Activated T-cell treated with anti-CD3 and anti-CD28 coated beads, Interleukin-2, amount 50 U/mL, for 1 hour (primary cell): Measurements from ENCODE around the gene IPO4.
"Not testable (repeated sequence)": the region's sequence is repeated elsewhere in the genome, so short reads cannot be mapped to it uniquely, and the experiment has no call there.

ENCODE experiments used
- DNase-seq: peaks from one replicate; pipeline ENCODE4 v3.0.0-alpha.2; 2020

Gene IPO4, protein sequence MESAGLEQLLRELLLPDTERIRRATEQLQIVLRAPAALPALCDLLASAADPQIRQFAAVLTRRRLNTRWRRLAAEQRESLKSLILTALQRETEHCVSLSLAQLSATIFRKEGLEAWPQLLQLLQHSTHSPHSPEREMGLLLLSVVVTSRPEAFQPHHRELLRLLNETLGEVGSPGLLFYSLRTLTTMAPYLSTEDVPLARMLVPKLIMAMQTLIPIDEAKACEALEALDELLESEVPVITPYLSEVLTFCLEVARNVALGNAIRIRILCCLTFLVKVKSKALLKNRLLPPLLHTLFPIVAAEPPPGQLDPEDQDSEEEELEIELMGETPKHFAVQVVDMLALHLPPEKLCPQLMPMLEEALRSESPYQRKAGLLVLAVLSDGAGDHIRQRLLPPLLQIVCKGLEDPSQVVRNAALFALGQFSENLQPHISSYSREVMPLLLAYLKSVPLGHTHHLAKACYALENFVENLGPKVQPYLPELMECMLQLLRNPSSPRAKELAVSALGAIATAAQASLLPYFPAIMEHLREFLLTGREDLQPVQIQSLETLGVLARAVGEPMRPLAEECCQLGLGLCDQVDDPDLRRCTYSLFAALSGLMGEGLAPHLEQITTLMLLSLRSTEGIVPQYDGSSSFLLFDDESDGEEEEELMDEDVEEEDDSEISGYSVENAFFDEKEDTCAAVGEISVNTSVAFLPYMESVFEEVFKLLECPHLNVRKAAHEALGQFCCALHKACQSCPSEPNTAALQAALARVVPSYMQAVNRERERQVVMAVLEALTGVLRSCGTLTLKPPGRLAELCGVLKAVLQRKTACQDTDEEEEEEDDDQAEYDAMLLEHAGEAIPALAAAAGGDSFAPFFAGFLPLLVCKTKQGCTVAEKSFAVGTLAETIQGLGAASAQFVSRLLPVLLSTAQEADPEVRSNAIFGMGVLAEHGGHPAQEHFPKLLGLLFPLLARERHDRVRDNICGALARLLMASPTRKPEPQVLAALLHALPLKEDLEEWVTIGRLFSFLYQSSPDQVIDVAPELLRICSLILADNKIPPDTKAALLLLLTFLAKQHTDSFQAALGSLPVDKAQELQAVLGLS

DNA sequence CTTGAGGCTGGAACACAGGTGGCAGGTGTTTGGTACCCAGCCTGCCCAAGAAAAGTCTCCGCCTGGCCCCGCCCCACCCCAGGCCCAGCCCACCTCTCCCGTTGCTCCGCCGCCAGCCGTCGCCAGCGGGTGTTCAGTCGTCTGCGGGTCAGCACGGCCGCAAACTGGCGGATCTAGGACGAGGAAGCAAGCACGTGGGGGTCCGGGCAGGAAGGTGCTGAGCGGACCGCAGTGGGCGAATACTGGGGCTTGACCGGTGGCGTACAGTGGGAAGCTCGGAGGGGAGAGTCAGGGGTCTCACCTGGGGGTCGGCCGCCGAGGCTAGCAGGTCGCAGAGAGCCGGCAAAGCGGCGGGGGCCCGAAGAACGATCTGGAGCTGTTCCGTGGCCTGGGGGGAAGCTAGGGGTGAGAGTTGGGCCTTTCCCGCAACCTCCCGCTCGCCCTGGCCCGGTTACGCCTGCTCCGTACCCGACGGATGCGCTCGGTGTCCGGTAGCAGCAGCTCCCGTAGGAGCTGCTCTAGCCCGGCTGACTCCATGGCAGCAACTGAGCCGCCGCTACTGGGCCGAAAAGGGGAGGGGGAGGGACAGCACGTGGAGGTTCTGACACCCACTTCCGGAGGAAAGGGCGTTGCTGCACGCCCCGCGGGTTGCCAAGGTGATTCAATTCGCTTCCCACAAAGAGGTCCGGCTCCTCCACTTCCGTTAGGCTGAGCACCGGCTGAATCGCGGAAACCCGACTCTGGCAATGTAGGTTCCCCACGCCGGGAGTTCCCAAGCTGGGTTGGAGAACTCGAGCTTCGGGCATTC, at the start of gene IPO4:
TSS of gene IPO4 (minus strand) at position 566 of the 808 bp plus-strand sequence. CDS start at position 537, 29 bp downstream.
- peak; percentile 89 for DNase-seq

DNA sequence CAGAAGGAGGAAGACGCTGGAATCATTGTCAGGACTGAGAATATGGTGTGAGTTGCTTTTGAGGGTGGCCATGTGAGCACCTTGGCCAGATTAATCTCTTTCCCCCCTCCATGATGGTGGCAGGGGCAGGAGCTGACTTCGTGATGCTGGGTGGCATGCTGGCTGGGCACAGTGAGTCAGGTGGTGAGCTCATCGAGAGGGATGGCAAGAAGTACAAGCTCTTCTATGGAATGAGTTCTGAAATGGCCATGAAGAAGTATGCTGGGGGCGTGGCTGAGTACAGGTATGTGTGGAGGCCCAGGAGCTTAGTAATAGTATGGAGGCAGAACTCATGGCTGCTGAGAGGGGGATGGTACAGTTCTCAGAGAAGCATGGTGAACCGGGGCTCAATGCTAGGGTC, 49.5 kb upstream of the IPO4 start:
- DNase-seq: no peak

DNA sequence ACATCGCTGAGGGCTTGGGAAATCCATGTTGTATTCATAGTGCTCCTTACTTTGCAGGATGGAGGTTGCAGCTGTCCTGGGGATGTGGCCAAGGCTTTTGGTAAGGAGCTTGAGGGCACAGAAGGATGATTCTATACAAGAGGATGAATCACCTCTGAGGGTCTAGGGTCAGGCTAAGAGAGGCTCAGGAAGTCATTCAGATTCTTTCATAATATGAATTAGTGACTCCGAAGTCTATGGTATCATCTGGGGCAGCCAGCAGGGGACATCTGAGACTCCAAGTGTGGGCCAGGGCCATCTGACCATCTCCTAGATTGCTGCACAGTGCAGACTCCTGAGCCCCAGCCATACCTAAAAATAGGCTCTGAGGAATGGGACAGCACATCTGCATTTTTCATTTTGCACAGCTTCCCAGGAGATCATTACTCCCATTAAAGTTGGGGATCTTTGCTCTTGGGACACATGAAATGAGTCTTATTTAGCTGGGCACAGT, 48.9 kb upstream of the IPO4 start:
- DNase-seq: no peak

DNA sequence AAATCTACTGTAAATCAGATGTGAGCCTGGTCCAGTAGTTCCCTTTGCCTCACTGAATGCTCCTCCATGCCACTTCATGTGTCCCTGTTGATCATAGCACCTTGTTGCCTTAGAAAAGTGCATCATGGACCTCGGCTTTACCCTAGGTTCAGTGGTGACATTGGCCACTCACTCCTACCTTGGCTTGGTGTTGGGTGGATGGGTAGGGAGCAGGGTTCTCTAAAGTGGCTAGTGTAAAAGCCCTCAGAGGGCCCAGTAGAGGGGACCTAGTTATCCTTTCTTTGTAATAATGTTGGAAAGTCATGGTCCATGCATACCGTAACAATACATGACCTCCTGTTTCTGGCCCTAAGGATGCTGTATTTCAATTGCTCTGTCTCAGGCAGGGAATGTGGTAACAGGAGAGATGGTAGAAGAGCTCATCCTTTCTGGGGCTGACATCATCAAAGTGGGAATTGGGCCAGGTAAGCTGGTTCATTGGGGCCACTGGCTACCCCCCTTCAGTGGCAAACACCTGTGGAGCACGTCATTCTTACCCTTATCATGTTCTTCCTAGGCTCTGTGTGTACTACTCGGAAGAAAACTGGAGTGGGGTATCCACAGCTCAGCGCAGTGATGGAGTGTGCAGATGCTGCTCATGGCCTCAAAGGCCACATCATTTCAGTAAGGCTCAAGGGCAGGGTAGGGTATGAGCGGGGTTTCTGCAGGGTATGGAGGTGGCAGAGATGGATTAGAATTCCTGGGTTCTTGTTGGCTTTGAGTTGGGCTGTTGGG, 48.3 kb upstream of the IPO4 start:
- no peak for DNase-seq

DNA sequence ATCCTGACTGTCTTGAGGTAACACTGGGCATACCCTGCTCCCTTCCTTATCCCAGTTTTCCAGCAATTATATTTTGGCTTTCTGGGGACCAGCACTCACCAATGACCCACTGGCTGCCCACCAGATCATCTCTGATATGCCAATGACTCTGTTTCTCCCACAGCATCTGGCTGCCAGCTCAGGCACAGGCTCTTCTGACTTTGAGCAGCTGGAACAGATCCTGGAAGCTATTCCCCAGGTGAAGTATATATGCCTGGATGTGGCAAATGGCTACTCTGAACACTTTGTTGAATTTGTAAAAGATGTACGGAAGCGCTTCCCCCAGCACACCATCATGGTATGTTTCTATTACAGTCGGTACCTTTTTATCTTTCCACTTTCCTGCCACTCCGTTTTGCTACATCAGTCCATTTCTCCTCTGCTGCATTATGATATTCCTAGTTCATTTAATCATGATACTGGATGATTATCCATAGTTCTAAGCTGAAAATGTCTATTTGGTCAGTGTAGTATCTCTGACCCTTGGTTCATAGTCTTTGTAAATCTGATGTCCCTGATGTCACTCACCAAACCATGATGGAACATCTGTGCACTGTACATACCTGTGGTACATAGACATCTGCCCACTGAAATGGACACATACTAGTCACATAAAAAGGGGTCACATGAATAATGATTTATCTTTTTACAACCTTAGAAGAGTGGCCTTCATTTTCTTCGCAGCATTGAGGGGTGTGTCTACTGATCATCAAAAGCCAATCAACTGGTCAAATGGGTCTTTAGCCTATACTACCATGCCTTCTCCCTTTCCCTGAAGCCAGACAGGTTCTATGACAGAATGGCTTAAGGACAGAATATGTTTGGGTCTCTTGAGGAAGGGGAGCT, 47.4 kb upstream of the IPO4 start:
- no peak for DNase-seq

DNA sequence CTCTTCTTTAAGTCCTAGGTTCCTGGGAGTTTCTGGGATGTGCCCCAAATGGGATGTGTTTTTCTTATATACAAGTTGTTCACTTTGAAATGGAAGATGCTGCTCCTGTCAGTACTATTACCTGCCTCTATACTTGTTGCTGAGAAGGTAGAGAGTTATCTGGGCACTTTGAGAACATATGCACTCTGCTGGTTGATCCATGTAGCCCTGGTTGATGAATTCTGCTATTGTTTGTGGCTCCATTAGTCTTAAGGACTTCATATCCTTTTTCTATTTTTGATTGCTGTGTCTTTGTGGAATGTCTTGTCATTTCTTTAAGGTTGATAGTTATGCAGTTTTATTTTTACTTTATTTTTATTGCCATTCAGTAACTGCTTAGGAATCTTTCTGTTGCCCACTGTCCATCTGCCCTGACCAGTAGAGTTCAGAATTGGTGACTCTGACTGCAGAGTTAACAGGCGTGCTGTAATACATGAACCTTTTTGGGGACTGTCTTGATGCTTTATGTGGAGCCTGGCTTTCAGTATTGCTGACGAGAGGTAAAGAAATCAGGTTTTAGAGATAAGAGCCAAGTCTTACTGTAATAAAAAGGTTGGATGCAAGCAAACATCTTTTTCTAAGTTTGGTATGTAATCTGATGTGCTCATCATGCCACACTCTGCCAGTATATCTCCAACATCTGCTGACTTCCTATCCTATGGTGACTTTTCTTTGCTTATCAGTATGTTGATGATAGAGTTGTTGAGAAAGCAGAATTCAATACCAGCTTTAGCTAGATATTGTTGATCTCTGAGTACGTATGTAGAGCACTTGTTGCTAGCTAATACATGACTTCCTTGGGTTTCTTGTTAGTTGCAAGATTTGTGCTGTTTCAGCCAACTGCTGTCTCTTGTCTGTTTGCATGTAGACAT, 45.7 kb upstream of the IPO4 start:
- no peak for DNase-seq

DNA sequence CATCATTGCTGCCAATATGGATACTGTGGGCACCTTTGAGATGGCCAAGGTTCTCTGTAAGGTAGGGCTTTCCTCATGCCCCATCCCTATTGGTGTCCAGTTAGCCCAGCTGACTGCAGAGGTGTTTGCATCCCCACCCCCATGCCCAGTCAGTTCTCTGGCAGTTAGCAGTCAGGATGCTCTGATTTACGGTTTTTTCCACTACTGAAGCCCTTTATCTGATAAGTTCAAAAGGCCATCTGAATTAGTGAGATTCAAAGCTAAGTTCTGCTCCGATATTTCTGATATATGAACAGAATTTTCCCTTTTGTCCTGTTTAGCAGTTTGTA, 44.9 kb upstream of the IPO4 start:
- no peak for DNase-seq

DNA sequence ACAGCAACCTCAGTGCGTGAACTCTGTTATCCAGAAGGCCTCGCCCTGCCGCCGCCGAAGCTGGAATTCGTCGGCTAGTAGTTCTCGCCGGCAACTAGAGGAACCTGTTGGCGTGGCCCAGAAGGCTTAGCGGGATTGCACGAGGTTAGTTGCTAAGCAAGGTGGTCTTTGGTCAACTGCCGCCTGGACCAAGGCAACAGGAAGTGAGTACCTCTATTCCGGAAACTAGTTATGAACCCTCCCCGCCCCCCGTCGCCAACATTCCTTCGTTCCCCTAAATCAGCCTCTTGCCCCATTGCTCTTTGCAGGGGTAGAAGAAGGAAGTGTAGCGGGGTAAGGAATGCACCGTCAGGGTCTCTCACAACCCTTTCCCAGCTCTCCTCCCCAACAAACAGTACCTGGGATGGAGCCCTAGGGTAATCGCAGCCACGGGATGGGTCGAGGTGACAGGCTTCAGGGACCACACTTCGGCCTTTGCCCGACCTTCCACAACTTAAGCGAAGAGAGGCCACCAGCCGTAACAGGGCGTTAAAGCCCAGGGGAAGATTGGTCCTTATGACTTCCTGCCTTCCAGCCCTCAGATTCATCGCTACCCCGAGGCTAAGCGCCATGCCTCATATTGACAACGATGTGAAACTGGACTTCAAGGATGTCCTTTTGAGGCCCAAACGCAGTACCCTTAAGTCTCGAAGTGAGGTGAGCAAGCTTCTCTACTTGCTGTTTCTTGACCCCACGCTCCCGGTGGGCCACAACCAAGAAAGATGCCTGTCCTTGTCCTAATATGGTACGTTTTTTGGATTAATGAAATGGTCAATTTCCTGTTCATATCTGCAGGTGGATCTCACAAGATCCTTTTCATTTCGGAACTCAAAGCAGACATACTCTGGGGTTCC, 44.3 kb upstream of the IPO4 start, which contains the start of gene GMPR2:
TSS of gene GMPR2 (plus strand) at position 285 of the 893 bp plus-strand sequence. CDS start at position 610, 325 bp downstream.
- DNase-seq: no peak

DNA sequence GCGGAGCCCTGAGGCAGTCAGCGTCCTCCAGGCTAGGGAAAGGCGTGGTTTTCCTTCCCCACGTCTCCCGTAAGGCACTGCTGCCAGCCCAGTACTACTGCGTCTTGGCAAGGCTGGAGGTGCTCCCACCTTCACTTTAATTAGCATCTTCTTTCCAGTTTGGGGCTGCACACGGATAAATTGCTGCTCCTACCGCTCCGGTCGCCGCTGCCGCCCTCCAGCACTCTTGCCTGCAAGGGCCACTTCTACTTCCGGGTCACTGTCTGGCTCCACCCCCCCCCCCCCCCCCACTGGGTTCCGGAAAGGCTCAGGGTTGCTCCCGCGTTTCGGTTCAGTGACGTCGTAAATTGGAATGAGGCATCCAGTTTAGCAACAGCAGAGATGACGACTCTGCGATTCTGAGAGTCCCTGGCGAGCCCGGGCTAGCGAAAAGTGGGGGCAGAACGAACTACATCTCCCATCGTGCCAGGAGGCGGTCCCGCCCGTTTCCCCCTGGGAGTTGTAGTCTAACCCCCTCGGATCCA, 43.6 kb upstream of the IPO4 start, which contains the start of gene NEDD8:
TSS of gene NEDD8 (minus strand) at position 247 of the 524 bp plus-strand sequence. CDS start at position 147, 100 bp downstream.
- peak; percentile 88 for DNase-seq

DNA sequence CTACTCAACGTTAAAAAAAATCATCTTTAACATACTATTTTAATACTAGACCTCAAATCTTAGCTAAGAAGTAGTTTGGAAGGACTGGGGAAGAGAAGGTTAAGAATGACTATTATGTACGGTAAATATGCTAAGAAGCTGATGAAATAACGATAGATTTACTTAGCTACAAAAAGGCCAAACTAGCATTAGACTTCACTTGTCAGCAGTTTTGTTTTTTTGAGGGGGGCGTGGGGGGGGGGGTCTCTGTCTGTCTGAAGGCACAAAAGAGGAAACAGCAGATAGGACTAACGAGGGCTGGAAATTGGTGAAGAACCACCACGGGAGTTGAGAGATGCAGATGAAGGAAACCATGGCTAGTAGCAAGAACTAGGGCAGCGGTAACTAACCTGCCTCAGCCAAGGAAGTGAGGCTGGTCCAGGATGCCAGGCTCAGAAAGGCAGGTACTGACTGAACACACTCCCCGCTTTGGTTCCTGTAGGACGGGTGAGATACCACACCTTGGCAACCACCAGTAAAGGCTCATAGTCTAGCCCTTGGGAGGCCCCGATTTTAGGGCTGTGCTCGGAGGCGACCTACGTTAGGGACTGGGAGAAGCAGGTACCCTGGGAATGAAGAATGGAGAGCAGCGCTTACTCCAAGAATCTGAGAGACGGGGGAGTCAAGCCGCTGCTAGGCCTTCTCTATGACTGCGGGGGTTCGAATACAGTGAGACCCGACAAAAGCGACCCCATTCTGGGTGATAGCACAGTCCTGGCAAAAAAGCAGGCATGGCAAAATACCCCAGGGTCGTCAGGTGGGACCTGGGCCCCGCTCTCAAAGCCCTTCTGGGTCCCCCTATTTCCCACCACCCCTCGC, 42.9 kb upstream of the IPO4 start:
- no peak for DNase-seq

DNA sequence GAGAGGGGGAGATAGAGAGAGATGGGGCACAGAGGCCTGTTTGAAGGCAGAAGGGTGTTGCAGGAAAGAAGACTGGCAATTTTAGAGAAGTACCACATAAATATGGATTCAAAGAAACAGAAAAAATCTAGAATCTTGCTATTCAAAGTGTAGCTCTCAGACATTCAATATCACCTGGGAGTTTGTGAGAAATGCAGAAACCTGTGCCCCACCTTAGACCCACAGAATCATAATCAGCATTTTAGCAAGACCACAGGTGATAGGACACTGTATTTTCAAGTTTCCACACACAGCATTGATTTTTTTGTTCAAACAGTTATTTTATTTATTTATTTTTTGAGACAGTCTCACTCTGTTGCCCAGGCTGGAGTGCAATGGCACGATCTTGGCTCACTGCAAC, 40.3 kb upstream of the IPO4 start:
- DNase-seq: no peak

DNA sequence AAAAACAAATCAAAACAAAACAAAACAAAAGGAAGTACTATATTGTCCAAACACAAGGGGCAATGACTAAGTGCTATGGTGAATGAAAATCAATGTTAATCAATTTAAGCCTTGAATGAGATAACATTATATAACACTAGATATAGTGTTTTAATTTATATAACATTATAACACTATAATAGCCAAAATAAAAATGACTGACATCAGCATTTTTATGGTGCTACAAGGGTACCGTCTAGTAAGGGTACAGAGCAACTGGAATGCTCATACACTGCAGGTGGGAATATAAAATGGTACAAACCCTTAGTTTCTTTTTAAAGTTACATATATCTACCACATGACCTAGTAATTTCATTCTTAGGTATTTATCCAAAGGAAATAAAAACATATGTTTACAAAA, 37.9 kb upstream of the IPO4 start:
- DNase-seq: no peak

DNA sequence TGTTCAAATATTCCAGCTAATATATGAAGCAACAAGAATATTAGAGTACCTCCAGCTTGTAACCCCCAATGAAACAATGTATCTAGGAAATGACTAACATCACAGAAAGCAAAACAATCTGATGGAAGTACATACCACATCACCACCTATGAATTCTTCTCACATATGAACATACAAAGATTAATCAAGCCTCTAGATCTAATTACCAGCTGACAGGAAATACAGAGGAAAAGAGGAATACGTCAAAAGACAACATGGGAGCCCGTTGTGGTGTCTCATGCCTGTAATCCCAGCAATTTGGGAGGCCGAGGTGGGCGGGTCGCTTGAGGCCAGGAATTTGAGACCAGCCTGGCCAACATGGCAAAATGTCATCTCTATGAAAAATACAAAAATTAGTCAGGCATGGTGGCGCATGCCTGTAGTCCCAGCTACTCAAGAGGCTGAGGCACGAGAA, 36.0 kb upstream of the IPO4 start:
- DNase-seq: no peak

DNA sequence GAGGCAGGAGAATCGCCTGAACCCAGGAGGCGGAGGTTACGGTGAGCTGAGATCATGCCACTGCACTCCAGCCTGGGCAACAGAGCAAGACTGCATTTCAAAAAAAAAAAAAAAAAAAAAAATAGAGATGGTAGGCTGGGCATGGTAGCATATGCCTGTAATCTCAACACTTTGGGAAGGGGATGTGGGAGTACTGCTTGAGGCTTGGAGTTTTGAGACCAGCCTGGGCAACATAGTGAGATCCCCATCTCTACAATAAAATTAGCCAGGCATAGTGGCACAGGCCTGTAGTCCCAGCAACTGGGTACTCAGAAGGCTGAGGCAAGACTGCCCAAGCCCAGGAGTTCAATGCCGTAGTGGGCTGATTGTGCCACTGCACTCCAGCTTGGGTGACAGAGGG, 34.4 kb upstream of the IPO4 start:
- not testable (repeated sequence) for DNase-seq

DNA sequence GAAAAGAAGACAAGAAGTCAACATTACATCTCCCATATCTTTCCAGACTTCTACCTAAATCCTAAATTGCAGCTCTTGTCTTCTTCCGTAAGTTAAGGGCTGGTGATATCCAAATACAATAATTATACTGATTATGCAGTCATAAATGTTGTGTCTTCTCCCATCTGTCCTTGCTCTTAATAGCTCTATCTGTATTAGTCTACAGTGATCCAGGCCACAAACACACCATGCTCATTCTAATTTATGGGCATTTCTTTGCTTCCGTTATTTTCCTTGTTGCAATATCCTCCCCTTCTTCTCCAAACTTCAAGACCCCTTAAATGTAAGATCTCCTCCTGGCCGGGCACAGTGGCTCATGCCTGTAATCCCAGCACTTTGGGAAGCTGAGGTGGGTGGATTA, 30.9 kb upstream of the IPO4 start:
- DNase-seq: no peak

DNA sequence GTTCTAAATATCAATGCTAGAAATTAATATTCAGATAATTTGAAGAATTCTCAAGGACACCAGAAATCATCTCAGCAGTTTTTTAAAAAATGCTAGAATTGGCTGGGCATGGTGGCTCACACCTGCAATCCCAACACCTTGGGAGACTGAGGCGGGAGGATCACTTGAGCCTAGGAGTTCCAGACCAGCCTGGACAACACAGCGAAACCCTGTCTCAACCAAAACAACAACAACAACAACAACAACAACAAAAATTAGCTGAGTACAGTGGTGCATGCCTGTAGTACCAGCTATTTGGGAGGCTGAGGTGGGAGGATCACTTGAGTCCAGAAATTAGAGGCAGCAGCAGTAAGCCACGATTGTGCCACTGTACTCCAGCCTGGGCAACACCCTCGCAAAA, 30.5 kb upstream of the IPO4 start:
- DNase-seq: no peak

DNA sequence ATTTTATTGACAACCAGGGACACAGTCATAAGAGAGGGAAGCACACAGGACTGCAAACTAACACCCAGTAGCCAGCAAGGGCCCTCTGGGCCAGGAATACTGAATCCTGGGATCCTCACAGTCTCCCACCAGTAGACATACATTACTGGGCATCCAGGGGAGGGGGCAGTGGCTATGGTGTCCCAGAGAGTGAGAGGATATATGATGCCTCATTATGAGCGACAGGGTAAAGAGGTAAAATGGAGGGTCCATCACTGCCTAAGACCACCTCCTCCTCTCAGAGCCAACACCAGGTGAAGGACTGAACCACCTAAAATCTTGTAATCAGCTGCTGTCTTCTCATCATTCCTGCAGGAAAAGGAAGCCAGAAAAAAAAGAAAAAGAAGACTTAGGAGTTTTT, 28.3 kb upstream of the IPO4 start:
- not testable (repeated sequence) for DNase-seq
